ENCODE data around the gene RFC1. TPM values are rescaled to one million over a fixed set of nuclear protein-coding genes. Genes with fewer than 3 reads are reported as not detected.

Gene RFC1
- total RNA-seq, 1 donor from 2014 or later: 43.9 TPM

DNA sequence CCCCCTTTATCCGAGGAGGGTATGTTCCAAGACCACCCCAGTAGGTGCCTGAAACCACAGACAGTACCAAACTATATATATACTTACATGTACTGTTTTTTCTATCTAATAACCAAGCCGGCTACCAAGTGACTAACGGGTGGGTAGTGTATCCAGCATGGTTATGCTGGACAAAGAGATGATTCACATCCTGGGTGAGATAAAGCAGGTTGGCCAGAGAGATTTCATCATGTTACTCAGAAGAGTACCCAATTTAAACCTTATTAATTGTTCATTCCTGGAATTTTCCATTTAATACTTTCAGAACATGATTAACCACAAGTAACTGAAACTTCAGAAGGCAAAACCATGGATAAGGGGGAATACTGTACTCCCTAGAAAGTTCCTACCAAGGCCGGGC, 46.5 kb downstream of the RFC1 start:
- no peak for DNase-seq (ENCODE audit: low spot score)
- Mint-ChIP-seq H3K4me3 (ENCODE audit: unreplicated experiment) (no peak overlapping the region), H3K4me1 (ENCODE audit: low read depth) (peaks cover 41% of the 10 kb centered on the region), H3K27ac (ENCODE audit: unreplicated experiment) (peak overlapping the region; percentile 84), H3K36me3 (ENCODE audit: low read depth) (peaks cover 3% of the 10 kb centered on the region), H3K9me3 (ENCODE audit: low read depth) (no peaks in the 10 kb centered on the region), H3K27me3 (ENCODE audit: low read depth) (no peaks in the 10 kb centered on the region)
- TF ChIP-seq, protein P1, sequence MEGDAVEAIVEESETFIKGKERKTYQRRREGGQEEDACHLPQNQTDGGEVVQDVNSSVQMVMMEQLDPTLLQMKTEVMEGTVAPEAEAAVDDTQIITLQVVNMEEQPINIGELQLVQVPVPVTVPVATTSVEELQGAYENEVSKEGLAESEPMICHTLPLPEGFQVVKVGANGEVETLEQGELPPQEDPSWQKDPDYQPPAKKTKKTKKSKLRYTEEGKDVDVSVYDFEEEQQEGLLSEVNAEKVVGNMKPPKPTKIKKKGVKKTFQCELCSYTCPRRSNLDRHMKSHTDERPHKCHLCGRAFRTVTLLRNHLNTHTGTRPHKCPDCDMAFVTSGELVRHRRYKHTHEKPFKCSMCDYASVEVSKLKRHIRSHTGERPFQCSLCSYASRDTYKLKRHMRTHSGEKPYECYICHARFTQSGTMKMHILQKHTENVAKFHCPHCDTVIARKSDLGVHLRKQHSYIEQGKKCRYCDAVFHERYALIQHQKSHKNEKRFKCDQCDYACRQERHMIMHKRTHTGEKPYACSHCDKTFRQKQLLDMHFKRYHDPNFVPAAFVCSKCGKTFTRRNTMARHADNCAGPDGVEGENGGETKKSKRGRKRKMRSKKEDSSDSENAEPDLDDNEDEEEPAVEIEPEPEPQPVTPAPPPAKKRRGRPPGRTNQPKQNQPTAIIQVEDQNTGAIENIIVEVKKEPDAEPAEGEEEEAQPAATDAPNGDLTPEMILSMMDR (IDR thresholded peaks at IDR 0.05): no peak

DNA sequence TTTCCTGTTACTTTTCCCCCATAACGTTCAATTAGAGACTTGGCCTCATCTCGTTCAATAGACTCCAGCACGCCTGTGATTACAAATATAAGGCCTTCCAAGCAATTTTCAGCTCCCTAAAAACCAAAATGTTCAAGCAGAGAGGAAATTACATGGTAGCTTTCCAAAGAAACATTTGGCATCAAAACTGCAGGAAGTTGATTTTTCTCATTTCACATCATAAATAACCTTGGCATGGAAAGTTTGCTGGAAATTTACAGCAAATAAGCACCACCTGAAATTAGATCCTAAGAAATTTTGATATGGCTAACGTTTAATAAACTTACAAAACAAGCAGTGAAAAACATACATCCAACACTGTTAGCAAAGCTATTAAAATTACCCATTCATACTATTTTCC, 53.3 kb downstream of the RFC1 start:
- no peak overlapping the region for H3K27ac Mint-ChIP-seq (ENCODE audit: unreplicated experiment)
- no peak for DNase-seq (ENCODE audit: low spot score)
- H3K4me3 Mint-ChIP-seq (ENCODE audit: unreplicated experiment): no peak overlapping the region
- peaks cover 18% of the 10 kb centered on the region for H3K36me3 Mint-ChIP-seq (ENCODE audit: low read depth)
- TF ChIP-seq, protein P1 (IDR thresholded peaks at IDR 0.05): no peak
- H3K9me3 Mint-ChIP-seq (ENCODE audit: low read depth): no peaks in the 10 kb centered on the region
- no peaks in the 10 kb centered on the region for H3K27me3 Mint-ChIP-seq (ENCODE audit: low read depth)
- peaks cover 25% of the 10 kb centered on the region for H3K4me1 Mint-ChIP-seq (ENCODE audit: low read depth)

DNA sequence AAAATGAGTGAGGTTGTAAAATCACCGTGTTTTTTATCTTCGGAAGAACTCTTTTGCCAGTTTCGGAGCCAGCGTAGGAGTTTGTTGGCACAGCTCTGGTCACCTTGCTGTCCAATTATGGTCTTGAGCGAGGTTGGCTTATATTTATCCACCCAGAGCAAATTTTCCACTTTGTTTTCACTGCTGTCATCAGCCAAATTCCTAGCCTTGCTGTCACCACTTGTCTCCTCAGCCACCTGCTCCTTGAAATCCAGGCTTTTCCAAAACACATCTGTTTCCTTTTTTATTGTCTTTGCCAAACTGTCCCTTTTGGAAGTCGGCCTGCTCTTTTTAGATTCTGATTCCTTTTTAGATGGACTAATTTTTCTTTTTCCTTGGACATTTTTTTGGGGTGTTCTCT, 57.6 kb downstream of the RFC1 start:
- Mint-ChIP-seq H3K4me3 (ENCODE audit: unreplicated experiment) (no peak overlapping the region), H3K27ac (ENCODE audit: unreplicated experiment) (peak overlapping the region; percentile 81), H3K36me3 (ENCODE audit: low read depth) (peaks cover 22% of the 10 kb centered on the region), H3K9me3 (ENCODE audit: low read depth) (no peaks in the 10 kb centered on the region), H3K4me1 (ENCODE audit: low read depth) (peaks cover 31% of the 10 kb centered on the region), H3K27me3 (ENCODE audit: low read depth) (no peaks in the 10 kb centered on the region)
- TF ChIP-seq, protein P1 (IDR thresholded peaks at IDR 0.05): no peak
- no peak for DNase-seq (ENCODE audit: low spot score)

DNA sequence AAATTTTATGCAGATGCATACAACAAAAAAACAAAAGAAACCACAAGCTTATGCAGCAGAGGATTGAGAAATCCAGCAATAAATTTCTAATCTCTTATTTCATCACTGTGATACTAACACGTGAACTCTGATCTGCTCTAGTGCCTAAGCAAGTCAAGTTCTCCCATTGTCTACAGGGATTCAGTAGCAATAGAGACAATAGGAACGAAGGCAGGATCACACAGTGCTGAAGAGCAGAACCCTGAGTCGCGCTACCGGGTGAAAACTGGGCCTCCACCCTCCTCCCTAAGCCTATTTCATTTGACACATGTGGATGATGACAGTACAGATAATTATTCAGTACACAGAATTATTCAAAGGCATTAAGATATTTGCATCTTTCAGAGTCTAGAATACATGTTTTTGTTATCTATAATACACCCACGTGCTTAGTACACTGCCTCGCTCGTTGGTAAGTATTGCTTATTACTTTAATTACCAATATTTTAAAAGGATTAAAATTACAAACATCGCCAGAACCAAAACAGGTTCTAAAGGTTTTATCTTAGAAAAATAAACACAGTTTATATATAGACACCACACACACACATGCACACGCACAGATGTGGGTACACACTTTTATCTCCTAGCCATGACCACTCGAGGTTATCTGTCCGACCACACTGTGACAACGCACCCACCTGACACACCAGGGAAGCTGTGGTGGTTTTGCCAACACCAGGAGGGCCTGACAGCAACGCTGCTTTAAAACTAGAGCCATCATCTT, 60.1 kb downstream of the RFC1 start:
- Mint-ChIP-seq H3K4me3 (ENCODE audit: unreplicated experiment) (no peak overlapping the region), H3K9me3 (ENCODE audit: low read depth) (no peaks in the 10 kb centered on the region), H3K27me3 (ENCODE audit: low read depth) (no peaks in the 10 kb centered on the region), H3K4me1 (ENCODE audit: low read depth) (peaks cover 31% of the 10 kb centered on the region), H3K36me3 (ENCODE audit: low read depth) (peaks cover 24% of the 10 kb centered on the region), H3K27ac (ENCODE audit: unreplicated experiment) (no peak overlapping the region)
- DNase-seq (ENCODE audit: low spot score): no peak
- TF ChIP-seq, protein P1 (IDR thresholded peaks at IDR 0.05): no peak

DNA sequence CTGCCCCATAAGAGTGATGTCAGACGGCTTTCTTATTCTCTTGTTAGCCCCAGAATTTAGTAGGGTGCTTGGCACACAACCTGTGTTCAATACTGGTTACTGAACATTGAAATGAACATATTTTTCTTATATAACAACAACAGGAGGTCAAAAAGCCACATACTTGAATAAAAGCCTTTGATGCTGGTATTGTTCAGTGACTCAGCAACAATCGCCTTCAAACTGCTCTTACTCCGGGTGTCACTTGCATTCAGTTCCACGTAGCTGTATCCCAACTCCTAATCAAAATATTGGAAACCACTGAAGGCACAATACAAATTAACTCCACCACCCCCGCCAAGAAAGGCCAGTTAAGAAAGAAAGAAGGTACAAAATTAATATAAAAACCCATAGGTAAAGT, 61.5 kb downstream of the RFC1 start:
- Mint-ChIP-seq H3K9me3 (ENCODE audit: low read depth) (no peaks in the 10 kb centered on the region), H3K27ac (ENCODE audit: unreplicated experiment) (peak overlapping the region; percentile 74), H3K27me3 (ENCODE audit: low read depth) (no peaks in the 10 kb centered on the region), H3K4me1 (ENCODE audit: low read depth) (peaks cover 31% of the 10 kb centered on the region), H3K36me3 (ENCODE audit: low read depth) (peaks cover 31% of the 10 kb centered on the region), H3K4me3 (ENCODE audit: unreplicated experiment) (no peak overlapping the region)
- TF ChIP-seq, protein P1 (IDR thresholded peaks at IDR 0.05): no peak
- DNase-seq (ENCODE audit: low spot score): no peak

All from chondrocyte (in vitro differentiated cells).